Fibroblast of upper back skin (primary cell): ENCODE results near the gene STAB1.
A peak's percentile ranks its signal among the peaks of the same experiment; 100 is the strongest.
"Not testable (repeated sequence)": the region's sequence is repeated elsewhere in the genome, so short reads cannot be mapped to it uniquely, and the experiment has no call there.

ENCODE experiments used
- DNase-seq: peaks from one replicate; pipeline ENCODE4 v3.0.0-alpha.2; 2013

STAB1 gene

GRCh38 chr3:52525680-52526561 is 30.8 kb downstream of the STAB1 start:
- DNase-seq: no peak

DNA sequence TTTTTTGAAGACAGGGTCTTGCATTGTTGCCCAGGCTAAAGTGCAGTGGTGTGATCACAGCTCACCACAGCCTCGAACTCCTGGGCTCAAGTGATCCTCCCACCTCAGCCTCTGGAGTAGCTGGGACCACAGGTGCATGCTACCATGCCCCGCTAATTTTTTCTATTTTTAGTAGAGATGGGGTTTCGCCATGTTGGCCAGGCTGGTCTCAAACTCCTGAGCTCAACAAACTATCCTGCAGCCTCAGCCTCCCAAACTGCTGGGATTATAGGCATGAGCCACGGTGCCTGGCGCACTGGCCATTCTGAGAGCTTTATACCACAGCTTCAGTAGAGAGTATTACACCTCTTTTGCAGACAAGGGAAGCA is 31.5 kb downstream of the STAB1 start:
- DNase-seq: not testable (repeated sequence)

DNA sequence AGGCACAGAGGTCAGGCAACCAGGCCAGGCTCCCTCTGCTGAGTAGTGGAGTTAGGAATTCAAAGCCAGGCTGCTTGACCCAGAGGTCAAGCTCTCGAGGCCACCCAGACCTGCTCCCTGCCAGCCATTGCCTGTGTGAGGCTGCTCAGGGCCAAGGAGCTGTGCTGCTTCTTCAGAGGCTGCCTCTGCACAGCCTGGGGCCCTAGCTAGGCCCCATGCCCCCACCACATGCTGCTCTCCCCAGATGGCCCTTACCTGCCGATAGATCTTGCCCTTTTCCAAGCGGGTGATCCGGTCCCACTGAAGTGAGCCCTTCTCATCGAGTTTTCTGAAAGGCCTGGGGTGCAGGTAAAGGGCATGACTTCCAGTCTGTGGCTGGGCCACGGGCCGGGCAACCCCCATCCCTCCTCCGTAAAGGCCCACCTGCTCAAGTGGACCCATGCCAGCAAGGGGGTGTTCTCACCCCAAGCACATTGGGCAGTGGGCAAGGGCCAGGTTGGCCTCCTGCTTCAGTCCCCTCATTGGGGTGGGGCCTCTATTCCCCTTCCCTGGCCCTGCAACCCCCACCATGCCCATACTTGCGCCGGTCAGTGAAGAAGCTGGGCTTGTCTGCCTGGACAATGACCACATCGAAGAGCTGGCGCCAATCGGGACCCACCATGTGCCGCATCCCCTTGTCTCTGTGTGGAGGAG is 32.0 kb downstream of the STAB1 start:
- no peak for DNase-seq

DNA sequence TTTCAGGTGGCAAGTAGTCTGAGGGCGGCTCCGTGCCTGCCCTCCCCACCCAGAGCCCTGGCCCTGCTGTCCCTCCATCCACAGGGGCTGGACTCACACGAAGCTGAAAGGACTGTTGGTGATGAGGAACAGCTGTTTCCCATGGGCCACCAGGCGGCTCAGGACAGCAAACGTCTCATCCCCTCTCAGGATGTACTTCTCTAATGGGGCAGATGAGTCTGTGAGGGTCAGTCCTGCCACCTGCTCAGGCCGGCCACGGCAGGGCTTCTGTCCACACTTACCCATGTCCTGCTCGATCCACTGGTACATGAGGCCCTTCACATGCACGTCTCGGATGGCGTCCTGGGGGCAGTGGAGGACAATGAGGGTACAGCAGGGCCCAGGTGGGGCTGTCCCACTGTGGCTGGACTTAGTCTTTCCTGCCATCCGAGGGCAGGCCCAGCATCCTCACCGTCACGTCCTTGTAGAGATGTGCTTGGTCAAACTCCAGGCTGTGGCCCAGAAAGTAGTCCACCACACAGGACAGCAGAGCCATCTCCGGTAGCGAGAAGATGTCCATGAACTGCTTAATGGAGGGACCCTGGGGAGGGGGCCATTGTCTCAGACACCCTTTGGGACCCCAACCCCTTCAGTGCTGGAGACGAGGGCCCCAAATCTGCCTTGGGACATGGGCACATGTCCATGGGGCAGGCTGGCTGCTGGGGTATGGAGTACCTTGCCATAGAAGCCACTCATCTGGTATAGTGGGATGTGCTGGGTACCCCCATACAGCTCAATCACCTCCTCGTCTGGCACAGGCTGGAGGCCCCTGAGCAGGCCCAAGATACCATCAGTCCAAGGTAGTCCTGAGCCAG is 32.8 kb downstream of the STAB1 start:
- DNase-seq: no peak

- DNase-seq: no peak
Measured at GRCh38 chr3:52528586-52529375, 33.6 kb downstream of the STAB1 start.

GRCh38 chr3:52529376-52530333 is 34.5 kb downstream of the STAB1 start:
- no peak for DNase-seq

- no peak for DNase-seq
Measured at GRCh38 chr3:52530918-52531826, 36.0 kb downstream of the STAB1 start.

DNA sequence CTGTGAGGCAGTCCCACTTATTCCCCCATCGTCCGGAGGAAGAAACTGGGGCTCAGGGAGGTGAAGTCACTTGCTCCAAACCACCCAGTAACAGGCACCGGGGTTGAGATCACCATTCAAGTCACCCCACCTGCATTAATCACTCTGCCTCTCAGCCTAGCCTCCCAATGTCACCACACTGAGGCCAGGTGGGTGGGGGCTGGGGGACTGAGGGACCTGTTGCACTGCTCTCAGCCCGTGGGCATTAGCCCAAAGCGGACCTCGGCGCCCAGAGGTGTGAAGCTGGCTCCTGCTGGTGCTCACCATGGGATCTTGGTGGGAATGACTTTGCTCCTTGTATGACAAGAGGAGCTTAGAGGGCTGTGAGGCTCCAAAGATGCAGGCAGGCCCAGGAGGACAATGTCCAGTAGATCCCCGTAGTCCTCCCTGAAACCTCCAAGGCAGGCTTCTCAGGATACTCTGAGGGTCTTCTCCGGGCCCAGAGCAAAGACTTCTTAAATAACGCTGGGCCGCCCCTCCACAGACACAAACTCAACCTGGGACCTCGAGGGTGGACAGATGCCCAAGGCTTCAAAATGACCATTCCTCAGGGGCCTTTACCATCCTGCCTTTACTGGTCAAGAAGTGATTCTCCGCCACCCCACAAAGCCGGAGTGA is 36.9 kb downstream of the STAB1 start:
- no peak for DNase-seq

DNA sequence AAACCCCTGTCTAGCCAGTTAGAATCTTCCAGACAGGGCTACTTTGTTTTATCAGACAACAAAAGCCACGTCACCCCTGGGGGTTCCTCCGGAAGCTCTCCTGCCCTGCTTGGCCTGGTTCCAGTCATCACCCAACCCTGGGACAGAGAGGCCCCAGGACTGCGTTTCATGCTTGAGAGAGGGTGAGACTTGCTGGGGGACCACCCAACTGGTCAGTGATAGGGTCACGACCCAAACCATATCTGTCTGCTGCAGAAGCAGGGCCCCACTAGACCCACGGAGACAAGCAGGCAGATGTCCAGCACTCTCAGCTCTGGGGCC is 37.3 kb downstream of the STAB1 start:
- DNase-seq: peak; percentile 65

- DNase-seq: no peak
Measured at GRCh38 chr3:52532838-52533622, 37.9 kb downstream of the STAB1 start.

GRCh38 chr3:52533623-52534280 is 38.6 kb downstream of the STAB1 start, which contains the start of gene NT5DC2:
NT5DC2 (minus strand) TSS chr3:52533857; CDS start chr3:52533737, 120 bp downstream.
- DNase-seq: peak; percentile 79

- DNase-seq: peak; percentile 40
Measured at GRCh38 chr3:52534281-52535183, 39.4 kb downstream of the STAB1 start.

GRCh38 chr3:52535411-52536111 is 40.4 kb downstream of the STAB1 start:
- DNase-seq: no peak

GRCh38 chr3:52536112-52536368 is 40.9 kb downstream of the STAB1 start:
- DNase-seq: no peak

DNA sequence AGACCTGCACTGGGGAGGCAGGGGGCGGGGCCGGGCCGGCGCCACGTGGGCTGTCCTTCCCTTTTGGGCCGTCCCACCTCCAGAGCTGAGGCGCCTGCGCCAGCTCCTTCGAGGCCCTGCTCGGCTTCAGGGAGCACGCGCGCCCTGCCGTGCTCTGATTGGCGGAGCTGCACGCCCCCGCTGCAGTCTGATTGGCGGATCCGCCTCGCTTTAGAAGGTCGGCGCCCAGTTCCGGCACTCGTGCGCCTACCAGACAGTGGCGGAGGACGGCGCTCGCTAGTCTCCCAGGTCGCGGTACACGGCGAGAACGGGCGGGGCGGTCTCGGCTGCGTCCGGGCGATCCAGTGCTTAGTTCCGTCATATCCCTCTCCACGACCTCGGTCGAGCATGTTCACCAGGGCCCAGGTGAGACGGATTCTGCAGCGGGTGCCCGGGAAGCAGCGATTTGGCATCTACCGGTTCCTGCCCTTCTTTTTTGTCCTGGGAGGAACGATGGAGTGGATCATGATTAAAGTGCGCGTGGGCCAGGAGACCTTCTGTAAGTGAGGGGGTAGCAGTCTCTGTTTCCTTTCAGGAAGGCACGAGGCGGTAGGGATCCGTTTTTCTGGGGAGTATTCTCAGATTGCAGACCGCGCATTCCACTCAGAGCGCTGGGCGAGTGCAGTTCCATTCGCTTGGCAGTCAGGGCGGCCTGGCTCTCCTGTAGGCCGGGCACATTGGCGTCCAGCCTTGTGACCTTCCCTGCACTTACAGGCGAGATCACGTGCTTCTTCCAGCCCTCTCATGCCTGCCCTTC is 41.4 kb downstream of the STAB1 start, which contains the start of gene UQCC5:
UQCC5 (plus strand) TSS at position 237 of the 796 bp plus-strand sequence; CDS start at position 388, 151 bp downstream.
- DNase-seq: peak; percentile 99

GRCh38 chr3:52537165-52537620 is 42.1 kb downstream of the STAB1 start:
- DNase-seq: no peak
